Pulmonary artery endothelial cell (primary cell): Measurements from ENCODE around the gene VPS29. TPM values are rescaled to one million over a fixed set of nuclear protein-coding genes. Genes with fewer than 3 reads are reported as not detected.

Experiments
- DNase-seq: peaks from one replicate; pipeline ENCODE4 v3.0.0-alpha.2; 2011; ENCODE audit warnings: low read depth, low spot score
- total RNA-seq: library from RNA; depleted of rRNA; stranded (reverse); fragments of >200 nt; gene quantifications from 2 replicates; pipeline ENCODE4 v1.2.3, GENCODE V29; 2014

VPS29 gene
- total RNA-seq = 70.8 and 117 TPM in 2 replicates

DNA sequence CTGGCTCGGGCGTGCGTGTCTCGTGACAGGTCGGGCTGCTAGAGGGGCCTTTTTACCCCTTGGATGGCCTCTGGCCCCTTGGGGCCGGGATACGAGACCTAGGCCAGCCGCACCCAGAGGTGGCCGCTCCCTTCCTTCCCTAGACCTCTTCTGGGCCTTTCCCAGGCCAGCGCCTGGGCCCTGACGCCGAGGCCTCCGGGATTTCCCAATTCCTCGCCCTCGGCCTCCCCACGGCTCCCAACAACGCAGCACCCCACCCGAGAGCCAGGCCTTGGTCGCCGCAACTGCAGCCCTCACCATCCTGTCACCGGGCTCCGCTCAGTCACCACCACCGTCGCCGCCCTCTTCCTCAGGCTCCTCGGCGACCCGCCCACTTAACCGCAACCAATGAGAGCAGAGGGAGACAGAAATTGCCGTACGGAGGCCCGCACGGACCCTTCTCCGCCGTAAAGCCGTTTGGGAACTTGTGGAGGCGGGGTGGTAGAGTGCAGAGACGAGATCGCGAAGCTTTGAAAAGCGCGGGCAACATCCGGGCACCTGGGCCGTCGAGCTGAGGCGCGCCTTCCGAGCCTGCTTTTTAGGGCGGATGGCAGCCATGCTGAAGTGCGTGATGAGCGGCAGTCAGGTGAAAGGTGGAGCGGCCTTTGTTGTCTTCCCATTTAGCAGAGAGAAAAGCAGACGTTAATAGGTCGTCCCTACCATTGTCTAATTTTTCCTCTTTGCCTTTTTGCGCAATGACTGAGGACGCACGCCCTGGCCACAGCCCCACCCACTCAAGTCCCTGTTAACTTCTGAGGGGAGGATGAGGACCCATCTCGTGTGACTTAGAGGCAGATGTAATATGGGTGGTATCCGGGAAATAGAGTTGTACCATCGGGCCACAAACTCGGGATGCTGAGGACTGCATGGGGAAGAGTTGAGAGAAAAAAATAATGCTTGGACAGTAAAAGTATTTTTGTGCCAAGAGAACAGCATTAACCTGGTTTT is at the start of gene VPS29, which contains the start of gene RAD9B:
VPS29 (minus strand) TSS at position 360 of the 987 bp plus-strand sequence; CDS start at position 300, 60 bp downstream.
RAD9B (plus strand) TSS at position 580 of the 987 bp plus-strand sequence; CDS start at position 587, 7 bp downstream.
- DNase-seq = peak; percentile 93

DNA sequence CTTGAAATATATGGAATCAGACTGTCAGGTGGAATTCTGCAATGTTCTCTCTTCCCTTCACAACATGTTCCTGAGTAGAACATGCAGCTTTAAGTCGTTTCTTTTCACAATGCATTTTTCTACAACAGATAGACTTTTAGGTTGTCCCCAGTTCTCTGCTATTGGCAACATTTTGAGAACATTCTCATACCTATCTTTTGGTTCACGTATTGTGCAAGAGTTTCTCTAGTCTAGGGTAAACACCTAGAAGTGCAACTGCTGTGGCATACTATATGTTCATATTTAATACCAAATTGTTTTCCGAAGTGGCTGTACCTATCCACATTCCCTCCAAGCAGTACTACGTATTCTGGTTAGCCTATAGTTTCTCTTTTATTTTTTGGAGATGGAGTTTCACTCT is 49.1 kb upstream of the VPS29 start:
- DNase-seq = no peak

DNA sequence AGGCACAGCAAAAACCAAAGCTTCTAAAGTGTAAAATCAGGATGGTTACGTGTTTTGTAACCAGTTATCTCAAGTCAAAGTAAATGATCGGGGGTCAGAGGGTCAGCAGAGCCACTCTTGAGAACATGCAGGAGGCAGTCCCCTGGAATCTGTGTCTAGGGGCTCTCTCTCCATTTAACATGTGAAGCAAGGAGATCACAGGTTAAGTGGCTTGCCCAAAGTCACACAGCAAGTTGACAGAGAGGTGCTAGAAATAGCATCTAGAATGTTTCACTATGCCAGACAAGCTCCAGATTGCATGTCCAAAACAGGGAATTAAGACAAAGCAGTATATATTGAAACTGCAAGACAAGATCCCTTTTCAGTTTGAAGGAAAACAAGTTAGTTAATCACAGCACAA is 47.8 kb upstream of the VPS29 start:
- no peak for DNase-seq

DNA sequence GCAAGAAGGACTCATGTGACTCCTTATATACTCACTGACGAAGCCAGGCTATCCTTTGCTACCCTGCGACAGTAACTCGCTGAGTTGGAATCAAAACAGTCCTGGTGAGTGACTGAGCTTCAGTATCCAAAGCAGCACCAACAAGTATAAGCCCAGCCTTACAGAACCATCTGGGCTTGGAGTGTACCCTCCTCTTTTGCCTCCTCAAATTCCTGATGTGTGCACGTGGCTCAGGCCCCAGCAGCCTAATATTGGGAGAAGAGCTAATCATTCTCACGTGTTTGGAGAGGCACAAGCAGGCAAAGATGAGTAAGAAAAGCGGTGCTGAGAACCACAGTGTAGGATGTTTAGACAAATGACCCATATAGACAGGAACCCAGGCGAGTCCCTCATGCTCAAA is 46.8 kb upstream of the VPS29 start:
- DNase-seq = no peak

DNA sequence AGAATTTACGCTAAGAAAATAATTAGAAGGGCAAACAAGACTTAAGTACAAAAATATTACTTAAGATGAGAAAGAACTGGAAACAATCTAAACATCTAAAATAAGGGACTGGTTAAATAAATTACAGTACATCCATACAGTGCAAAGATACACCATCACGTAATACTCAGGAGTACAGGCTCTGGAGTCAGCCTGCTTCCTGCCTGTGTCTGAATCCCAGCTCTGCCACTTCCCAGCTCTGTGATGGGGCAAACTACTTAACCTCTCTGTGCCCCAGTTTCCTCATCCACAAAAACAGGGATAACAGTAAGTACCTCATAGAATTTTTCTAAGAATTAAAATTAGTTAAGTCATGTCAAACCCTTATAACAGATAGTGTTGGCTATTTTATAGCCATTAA is 45.2 kb upstream of the VPS29 start:
- no peak for DNase-seq

DNA sequence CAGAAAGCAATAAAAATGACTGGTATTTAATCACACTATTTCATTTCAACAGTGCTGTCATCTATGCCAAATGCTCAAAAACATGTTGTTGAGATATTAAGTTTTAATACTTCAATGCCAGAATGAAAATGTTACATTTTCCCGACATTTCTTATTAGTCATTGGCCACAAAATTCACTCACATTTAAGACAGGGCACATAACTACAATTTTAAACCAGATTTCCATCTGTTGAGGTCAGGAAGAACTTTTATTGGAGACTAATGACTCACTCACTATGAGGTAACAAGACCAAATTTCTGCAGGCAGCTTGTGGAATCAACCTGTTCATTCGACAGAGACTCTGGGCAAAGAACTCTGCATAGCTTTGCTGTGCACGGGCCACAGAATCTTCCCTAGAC is 44.4 kb upstream of the VPS29 start:
- DNase-seq = no peak

DNA sequence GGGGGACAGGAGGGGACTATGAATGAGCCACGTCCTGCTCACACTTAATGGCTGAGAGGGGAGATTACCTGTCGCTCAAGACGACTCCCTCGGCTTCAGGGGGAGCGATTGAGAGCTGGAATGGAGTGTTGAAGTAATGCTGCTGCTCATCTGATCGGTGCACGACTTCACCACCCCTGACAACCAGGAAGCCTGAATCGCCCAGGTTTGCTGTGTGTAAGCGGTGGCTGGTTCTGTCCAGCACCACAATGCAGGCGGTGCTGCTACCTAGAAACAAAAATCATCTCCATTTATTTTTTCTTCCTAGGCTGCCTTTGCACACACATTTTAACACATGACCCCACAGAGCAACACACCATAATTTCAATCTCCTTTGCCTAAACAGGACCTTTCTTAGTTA is 43.9 kb upstream of the VPS29 start:
- DNase-seq = no peak

DNA sequence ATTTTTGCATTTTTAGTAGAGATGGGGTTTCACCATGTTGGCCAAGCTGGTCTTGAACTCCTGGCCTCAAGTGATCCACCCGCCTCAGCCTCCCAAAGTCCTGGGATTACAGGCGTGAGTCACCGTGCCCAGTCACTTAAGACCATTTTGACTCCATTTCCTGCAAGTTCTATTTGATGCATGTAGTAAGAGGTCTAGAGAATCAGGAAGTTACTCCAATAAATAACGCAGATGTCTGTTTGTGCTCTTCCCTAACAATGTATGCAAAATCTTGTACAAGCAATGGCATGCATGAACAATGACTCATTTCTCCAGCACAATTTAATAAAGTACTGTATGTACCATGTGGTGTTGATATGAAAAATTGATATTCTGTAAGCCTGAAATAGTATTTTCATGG is 43.3 kb upstream of the VPS29 start:
- peak; percentile 92 for DNase-seq

DNA sequence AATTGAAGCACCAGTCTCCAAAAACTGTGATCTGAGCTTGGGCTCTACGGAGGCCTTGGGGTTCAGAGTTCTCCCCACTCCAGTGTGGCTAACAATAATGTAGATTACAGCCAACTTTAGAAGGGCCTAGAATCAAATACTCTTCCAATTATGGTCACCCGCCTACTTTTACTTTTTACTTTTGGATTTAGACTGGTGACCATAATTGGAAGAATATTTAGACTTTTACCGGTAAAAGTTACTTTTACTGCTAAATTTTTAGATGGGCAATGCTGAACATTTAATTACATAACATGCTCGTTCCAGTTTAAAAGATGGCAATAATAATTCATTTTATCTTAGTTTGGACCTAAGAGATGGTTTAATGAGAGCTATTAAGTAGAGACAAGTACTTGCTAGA is 42.1 kb upstream of the VPS29 start:
- DNase-seq = no peak

DNA sequence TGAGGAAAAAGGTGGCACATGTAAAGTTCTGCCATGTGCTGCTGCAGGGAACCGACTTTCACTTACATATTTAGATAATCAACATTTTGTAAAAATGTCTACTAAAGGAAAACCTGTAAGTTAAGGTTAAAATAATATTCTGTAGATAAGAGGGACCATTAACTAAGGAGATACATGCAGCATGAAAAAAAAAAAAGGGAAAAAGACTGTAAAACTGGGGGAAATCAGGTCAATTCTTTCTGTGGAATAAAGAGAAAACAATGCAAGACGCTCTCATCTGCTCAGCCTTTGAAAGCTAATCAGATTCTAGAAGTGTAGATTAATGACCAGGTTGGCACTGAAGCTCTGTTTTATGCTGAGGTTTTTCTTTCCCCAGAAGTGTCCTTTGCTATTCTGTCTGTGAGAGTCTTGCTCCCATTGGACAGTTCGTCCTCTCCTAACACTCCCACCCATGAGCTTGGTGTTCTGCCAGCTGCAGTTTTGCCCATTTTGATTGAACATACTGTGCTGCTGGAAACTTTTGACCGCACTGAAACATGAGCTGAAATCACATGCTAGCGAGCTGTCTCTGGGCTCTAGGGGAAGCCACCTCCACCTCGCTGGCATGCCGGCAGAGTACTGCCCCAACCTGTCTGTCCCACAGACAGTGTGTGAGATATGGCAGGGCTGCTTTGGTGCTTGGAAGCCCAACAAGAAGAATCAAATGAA is 41.5 kb upstream of the VPS29 start:
- DNase-seq = peak; percentile 37

DNA sequence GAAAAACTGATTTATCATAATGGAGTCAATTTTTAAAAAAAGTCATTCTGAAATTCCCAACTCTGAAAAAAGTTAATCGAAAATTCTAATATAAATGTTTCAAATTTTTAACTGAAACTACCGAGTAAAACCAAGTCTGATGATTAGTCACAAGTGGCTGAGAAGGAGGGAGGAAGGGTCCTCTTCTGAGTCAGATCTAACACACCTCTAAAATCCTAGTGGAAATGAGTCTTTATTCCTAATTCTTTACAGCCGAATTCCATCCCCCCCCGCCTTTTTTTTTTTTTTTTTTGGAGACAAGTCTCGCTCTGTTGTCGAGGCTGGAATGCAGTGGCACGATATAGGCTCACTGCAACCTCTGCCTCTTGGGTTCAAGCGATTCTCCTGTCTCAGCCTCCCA is 38.1 kb upstream of the VPS29 start:
- no peak for DNase-seq

DNA sequence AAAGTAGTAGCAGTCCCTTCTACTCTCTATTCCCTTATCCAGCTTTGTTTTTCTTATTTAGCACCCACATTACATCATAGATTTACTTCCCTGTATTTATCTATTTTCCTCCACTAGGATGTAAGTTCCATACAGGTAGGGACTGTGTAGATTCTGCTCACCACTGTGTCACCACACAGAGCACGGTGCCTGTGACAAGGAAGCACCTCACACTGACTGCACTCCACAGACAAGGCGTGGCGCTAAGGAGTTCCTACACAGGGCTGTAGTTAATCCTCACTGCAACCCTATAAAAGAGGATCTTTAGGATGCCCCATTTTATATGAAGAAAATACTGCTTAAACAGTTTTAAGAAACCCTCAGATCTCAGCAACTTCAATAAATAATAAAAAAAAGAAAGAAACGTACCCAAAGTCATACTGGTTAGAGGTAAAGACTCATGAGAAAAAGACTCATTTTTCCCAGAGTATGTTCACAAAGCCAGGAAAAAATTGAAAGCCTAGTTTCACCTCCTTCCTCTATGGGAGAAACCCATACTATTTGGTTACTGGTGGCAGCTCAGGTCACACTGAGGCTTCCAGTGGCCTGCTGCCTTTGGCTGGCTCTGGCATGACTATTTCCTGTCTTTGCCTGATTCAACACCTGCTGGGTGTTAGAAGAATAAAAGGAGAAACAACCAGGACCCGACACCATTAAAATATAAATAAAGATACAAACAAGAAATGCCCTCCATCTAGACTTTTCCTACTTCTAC is 37.1 kb upstream of the VPS29 start:
- no peak for DNase-seq

DNA sequence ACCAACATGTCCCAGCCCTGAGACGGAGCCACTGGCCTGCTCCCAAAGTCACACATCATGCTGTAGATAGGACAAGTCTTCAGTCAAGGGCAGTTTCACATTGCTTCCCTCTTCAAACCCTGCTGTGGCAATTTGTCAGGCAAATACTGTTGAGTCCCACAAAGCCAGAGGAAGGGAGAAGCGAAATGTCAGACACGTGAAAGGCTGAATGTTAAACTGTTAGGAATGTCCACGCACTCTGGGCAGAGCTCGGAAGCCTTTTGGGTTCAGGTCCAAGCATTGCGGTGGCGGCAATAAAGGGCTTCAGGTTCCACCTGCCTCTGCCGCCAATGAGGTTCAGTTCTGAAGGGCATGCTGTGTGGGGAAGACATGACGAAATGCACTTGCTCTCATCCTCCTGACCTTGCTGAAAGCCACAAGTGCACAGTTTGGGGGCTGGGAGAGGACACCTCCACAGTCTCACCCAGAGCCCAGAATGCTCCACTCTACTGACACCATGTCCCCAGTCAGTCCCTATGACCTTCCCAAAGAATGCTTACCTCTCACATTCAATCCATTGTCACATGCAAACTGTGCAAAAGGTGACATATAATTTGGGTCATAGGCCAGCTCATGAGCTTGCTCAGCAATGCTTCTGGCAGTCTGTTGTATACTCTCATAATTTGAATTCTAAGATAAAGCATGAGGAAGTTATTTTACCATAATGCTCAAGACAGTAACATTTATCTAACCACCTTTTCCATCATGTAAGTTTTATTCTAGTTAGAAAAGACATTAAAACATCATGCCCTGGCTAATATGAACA is 35.9 kb upstream of the VPS29 start:
- no peak for DNase-seq

DNA sequence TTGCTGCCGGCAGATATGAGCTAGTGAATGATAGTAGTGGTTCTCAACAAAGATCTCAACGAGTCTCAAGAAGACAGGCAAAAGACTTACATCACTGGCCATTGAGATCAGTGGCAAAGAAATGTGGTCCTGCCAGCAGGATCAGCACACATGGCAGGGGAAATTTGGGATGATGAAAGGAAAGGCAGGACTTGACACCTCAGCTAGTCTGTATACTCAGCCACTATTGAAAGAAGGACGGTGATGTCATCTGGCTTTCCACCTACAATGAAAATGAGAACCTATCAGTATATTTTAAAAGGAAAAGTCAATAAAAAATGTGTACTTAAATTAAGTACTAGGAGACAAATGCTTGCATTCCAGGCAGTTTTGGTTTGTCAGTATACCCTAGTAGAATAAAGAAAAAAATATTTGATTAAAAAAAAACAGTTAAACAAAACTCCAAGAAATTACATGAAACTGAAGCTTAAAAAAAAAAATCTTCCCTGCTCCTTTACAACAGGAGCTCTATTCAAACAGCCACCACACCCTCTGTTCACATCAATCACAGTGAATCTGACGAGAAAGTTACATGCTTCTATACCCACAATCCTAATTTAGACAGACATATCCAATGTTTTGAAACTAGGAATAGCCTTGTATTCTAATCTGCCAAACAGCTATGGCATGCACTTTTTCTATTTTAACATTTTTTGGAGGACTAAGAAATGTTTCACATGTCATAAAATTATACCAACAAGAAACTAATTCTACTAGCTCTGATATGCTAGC is 35.1 kb upstream of the VPS29 start:
- no peak for DNase-seq

DNA sequence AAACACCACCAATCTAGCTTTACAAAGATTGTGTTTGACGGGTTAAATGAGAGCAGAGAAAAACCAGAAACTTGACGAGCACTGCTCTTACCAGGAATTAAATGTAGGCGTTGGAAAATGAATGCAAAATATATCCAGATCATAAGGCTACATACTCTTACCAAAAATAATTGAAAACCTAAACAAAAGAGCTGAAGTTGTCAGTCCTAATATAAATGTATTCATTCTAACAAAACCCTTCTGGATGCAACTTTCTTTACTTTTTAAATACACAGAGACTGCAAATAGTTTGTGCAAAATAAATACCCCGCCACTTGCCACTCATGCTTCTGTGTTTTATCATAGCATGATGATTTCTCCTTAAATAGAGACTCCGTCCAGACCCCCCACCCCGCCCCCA is 32.9 kb upstream of the VPS29 start:
- no peak for DNase-seq

DNA sequence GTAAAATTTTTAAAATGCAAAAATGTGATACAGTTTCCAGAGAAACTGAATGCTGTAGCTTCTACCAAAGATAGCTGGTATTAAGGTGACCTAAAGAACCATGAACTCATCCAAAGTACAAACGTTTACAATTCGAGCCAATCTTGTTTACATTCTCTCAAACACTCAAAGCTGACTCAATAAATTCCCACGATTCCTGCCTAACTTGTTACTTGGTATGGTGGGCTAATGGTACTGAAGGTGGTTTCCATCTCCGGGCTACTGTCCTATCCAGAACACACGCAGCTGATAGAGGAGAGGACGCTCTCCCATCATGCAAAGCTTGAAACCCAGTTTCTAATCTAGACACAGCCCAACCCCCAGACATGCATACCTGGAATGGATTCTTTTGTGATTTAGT is 31.7 kb upstream of the VPS29 start:
- DNase-seq = no peak

DNA sequence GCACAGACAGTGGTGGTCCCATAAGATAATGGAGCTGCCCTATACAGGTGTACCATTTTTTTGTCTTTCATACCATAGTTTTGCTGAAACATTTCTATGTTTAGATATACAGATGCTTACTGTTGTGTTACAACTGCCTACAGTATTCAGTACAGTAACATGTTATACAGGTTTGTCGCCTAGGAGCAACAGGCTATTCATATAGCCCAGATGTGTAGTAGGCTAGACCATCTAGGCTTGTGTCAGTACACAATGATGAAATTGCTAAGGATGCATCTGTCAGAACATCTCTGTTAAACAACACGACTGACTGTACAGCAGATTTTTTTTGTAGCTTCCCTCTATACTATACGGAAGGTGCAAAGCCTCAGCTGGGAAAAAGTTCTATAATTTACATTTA is 30.7 kb upstream of the VPS29 start:
- no peak for DNase-seq

DNA sequence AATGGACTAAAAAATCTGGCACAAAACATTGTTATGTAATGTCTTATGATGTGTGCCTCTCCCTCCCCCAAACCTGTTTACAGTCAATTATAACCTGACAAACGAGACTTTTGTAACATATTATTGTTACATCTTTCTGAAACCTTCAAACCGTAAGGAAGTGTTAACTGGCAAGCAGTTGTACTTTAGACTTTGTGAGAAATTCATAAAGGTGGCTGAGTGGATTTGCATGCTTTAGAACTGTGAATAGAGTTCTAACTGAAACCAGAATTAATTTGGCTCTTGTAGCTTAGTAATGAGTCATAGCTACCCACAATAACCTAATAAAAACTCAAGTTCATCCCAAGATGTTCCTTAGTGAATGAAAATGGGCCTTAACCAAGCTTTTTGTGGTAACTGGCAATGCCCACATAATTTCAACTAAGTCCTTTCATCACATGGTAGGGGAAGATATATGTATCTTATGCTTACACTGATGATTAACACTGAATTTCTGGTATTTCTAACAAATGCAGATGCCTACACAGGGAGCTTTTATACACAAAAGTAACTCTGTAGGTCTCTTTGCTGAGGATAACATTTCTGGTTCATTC is 29.9 kb upstream of the VPS29 start:
- DNase-seq = no peak

DNA sequence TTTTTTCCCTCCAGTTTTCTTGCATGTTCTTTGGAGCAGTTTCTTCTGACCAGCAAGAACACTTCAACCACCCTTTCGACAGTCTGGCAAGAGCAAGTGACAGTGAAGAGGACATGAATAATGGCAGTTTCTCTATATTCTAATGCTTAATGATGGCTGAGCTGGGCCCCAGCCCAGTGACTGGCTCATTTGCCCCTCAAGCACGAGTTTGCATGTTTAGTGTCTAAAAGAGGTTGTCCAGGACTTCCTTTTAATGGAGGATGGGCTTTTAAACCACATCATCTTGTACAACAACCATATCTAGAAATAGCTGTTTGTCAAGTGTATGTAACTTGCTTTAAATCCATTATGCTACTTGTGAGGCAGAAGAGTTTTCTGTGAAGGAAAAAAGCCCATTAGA is 28.6 kb upstream of the VPS29 start:
- no peak for DNase-seq
